K562 (cell line): Measurements from ENCODE around the gene GNGT1. TPM values are rescaled to one million over a fixed set of nuclear protein-coding genes. Genes with fewer than 3 reads are reported as not detected.

Source experiments
- ATAC-seq: fragments of 200-7000 bp; cut with Tn5 transposase; 3 replicates; pipeline ENCODE4 v1.9.1; 2020; ENCODE audit warnings: moderate library complexity
- BruUV-seq: library from RNA; stranded (reverse); fragments of 400-500 nt; replicated peaks from 2 replicates; lab custom pipeline; 2021; lab: Mats Ljungman, UMichigan
- CTCF ChIA-PET: fragments of 300-600 bp; formaldehyde crosslinking; extraction: SDS; loops from one replicate; lab custom pipeline; 2021; ENCODE audit warnings: low intra/inter-chr PET ratio; lab: Yijun Ruan, JAX
- POLR2A ChIA-PET: fragments of 300-600, 350-650 bp; sonication (Branson Sonifier 250); formaldehyde crosslinking; extraction: SDS; loops from one replicate; lab custom pipeline; 2021; ENCODE audit warnings: antibody characterized with exemption, inconsistent platforms; lab: Yijun Ruan, JAX
- DNase-seq, 4 experiments: peaks; one replicate each; pipeline versions ENCODE4 v3.0.0 to v3.0.0-alpha.2; 2011 to 2018; ENCODE audit warnings: low spot score in 3 of 4, mixed read lengths in 3 of 4; ENCODE audit errors: extremely low read depth in 1 of 4
- FAIRE-seq: peaks from 2 replicates; lab custom pipeline; 2011; peaks lifted over from hg19 to GRCh38; lab: Jason Lieb, UNC
- H2AFZ ChIP-seq: 2 replicates; pipeline ENCODE4 v1.6.0; 2011; ENCODE audit warnings: low read depth, low read length, control low read depth, inconsistent platforms
- H3K27ac ChIP-seq: fragments of 200-600 bp; 3 replicates; pipeline ENCODE4 v1.8.0; 2011; ENCODE audit warnings: low read depth, mild to moderate bottlenecking, control low read depth, inconsistent platforms, low read length, moderate library complexity, mixed read lengths; ENCODE audit errors: extremely low read depth
- H3K27me3 ChIP-seq, 2 experiments: fragments of 300-600 bp in 1 of 2; 2 replicates in 1 of 2; 3 replicates in 1 of 2; pipeline versions ENCODE4 v1.6.0 to v1.8.0; 2011; ENCODE audit warnings: inconsistent platforms in 2 of 2, low read length in 2 of 2, mild to moderate bottlenecking in 1 of 2, mixed read lengths in 1 of 2, moderate library complexity in 1 of 2; ENCODE audit not compliant: control insufficient read depth in 2 of 2, insufficient read depth in 2 of 2
- H3K36me3 ChIP-seq: fragments of 300-600 bp; 3 replicates; pipeline ENCODE4 v1.8.0; 2011; ENCODE audit warnings: mild to moderate bottlenecking, low read length, inconsistent platforms; ENCODE audit not compliant: control insufficient read depth, insufficient read depth
- H3K4me1 ChIP-seq, 2 experiments: fragments of 200-600 bp in 1 of 2; replicated peaks in 1 of 2; 2 replicates in 1 of 2; 3 replicates in 1 of 2; pipeline versions ENCODE4 v1.5.1 to v1.8.0; 2011; ENCODE audit warnings: inconsistent platforms in 2 of 2, low read length in 2 of 2, mild to moderate bottlenecking in 1 of 2, mixed read lengths in 1 of 2, moderate library complexity in 1 of 2; ENCODE audit not compliant: control insufficient read depth in 2 of 2, insufficient read depth in 2 of 2
- H3K4me2 ChIP-seq: 2 replicates; pipeline ENCODE4 v1.6.1; 2011; ENCODE audit warnings: low read length, control low read depth, inconsistent platforms, mixed read lengths; ENCODE audit not compliant: insufficient read depth
- H3K4me3 ChIP-seq: fragments of 200-600 bp; sonication (generic), shearing (Covaris generic); 2 replicates; pipeline ENCODE4 v1.5.1; 2016; ENCODE audit warnings: control low read depth, inconsistent platforms
- H3K79me2 ChIP-seq: fragments of 200-600 bp; 3 replicates; pipeline ENCODE4 v1.8.0; 2011; ENCODE audit warnings: low read length, inconsistent platforms; ENCODE audit not compliant: control insufficient read depth, insufficient read depth
- H3K9ac ChIP-seq, 2 experiments: 2 replicates each; pipeline versions ENCODE4 v1.6.0 to v1.6.1; 2011; ENCODE audit warnings: low read depth in 2 of 2, low read length in 2 of 2, control low read depth in 1 of 2, inconsistent platforms in 1 of 2, mild to moderate bottlenecking in 1 of 2, mixed read lengths in 1 of 2; ENCODE audit not compliant: insufficient read depth in 1 of 2
- H3K9me1 ChIP-seq: one replicate; pipeline ENCODE4 v1.6.0; 2011; ENCODE audit warnings: inconsistent platforms, mild to moderate bottlenecking, low read length, moderate library complexity; ENCODE audit not compliant: control insufficient read depth, insufficient read depth
- H3K9me3 ChIP-seq: replicated peaks from 2 replicates; pipeline ENCODE4 v1.5.1; 2011; ENCODE audit warnings: low read depth, low read length, inconsistent platforms; ENCODE audit not compliant: control insufficient read depth, insufficient read depth
- H4K20me1 ChIP-seq: replicated peaks from 2 replicates; pipeline ENCODE4 v1.6.1; 2011; ENCODE audit warnings: low read length, inconsistent platforms, mixed read lengths; ENCODE audit not compliant: control insufficient read depth, insufficient read depth
- E2F3 ChIP-seq: fragments of 250-450 bp; sonication (Bioruptor Pico); IDR thresholded peaks from 2 replicates; pipeline ENCODE4 v1.4.0; 2020; ENCODE audit warnings: mild to moderate bottlenecking
- ILK ChIP-seq: fragments of 450-650 bp; IDR thresholded peaks from 2 replicates; pipeline ENCODE4 v1.6.1; 2016; ENCODE audit warnings: missing genetic modification characterization, low read depth, mild to moderate bottlenecking, missing compliant biosample characterization, moderate library complexity, borderline replicate concordance
- MITF ChIP-seq: IDR thresholded peaks from 2 replicates; pipeline ENCODE4 v1.6.1; 2014; ENCODE audit warnings: antibody characterized with exemption
- RFX7 ChIP-seq: fragments of 250-450 bp; sonication (Bioruptor Pico); IDR thresholded peaks from 2 replicates; pipeline ENCODE4 v1.5.1; 2021; ENCODE audit warnings: mild to moderate bottlenecking
- RNF219 ChIP-seq: fragments of 250-450 bp; sonication (Bioruptor Pico); IDR thresholded peaks from 2 replicates; pipeline ENCODE4 v1.5.0; 2022; ENCODE audit warnings: mild to moderate bottlenecking
- TFAM ChIP-seq: fragments of 250-450 bp; sonication (Bioruptor Pico); conservative IDR thresholded peaks from 2 replicates; pipeline ENCODE4 v1.5.0; 2021; ENCODE audit warnings: mild to moderate bottlenecking, moderate library complexity
- THRB ChIP-seq: fragments of 450-650 bp; formaldehyde crosslinking; conservative IDR thresholded peaks from 2 replicates; pipeline ENCODE4 v1.4.0; 2022; ENCODE audit warnings: mild to moderate bottlenecking, missing genetic modification characterization
- ZBTB40 ChIP-seq, 2 experiments: fragments of 450-650 bp in 1 of 2; sonication (generic) in 1 of 2; formaldehyde crosslinking in 1 of 2; IDR thresholded peaks; 2 replicates each; pipeline versions ENCODE4 v1.7.1 to v1.9.0; 2016 to 2022; ENCODE audit warnings: inconsistent platforms in 1 of 2, mild to moderate bottlenecking in 1 of 2, missing genetic modification reagents in 1 of 2
- WGBS: fragments of 100-300 bp; shearing (Covaris generic); methylation state at CpG from one replicate; pipeline ENCODE4 v1.1.6; 2016; ENCODE audit warnings: low coverage, mixed read lengths; ENCODE audit not compliant: insufficient coverage; ENCODE audit errors: missing lambda C conversion rate; 5-methylcytosine and 5-hydroxymethylcytosine counted together
- in situ Hi-C: fragments of 300-500 bp; cut with MboI; formaldehyde crosslinking; loops from 4 replicates; pipeline ENCODE4 v1.15.0; 2018; ENCODE audit warnings: inconsistent platforms, mixed read lengths
- intact Hi-C: fragments of 100-400 bp; cut with micrococcal nuclease; formaldehyde crosslinking; loops from 2 replicates; pipeline ENCODE4 v1.14.2; 2022
- polyA plus RNA-seq, 8 experiments: library from polyadenylated mRNA; depleted of rRNA in 4 of 8; stranded (reverse) in 5 of 8; unstranded in 3 of 8; fragments of >200 nt; fragmentation: Nextera tagmentation in 2 of 8; fragmentation: Illumina TruSeq in 1 of 8; extraction: Ambion mirVana in 2 of 8; extraction: Trizol in 1 of 8; gene quantifications; 2 replicates each; pipeline versions ENCODE4 v1.2.1 to v1.2.3, GENCODE V29; 2011 to 2014; ENCODE audit warnings: inconsistent platforms in 1 of 8, missing spikeins in 1 of 8
- total RNA-seq, 7 experiments: library from RNA; depleted of rRNA in 6 of 7; stranded (reverse); fragments of >200 nt in 6 of 7; fragmentation: Illumina TruSeq in 2 of 7; extraction: Trizol in 2 of 7; gene quantifications; 2 replicates each; pipeline versions ENCODE4 v1.2.1 to v1.2.3, GENCODE V29; 2011 to 2021; ENCODE audit warnings: low replicate concordance in 1 of 7

Gene GNGT1
- total and polyA plus RNA-seq, 9 of the 15 experiments (the other 6 are each of a cell fraction or from before 2014, with no cell fraction given) = 0.04 to 0.83 (median 0.51) TPM; not detected in 2

- ChIA-PET POLR2A (no interaction called here), CTCF (no interaction called here)
- Histone ChIP-seq H2AFZ (no peak overlapping the region), H3K4me2 (no peak overlapping the region), H3K9me1 (no peaks in the 10 kb centered on the region), H4K20me1 (no peaks in the 10 kb centered on the region), H3K4me1 (no peaks in the 10 kb centered on the region), H3K9ac (no peak overlapping the region), H3K9me3 (no peaks in the 10 kb centered on the region), H3K4me3 (no peak overlapping the region), H3K27ac (no peak overlapping the region), H3K79me2 (no peaks in the 10 kb centered on the region), H3K27me3 (no peaks in the 10 kb centered on the region), H3K36me3 (no peaks in the 10 kb centered on the region)
- DNase-seq (no peak), FAIRE-seq (no peak), ATAC-seq (no peak)
- in situ Hi-C loops = no loop called here
- intact Hi-C loops = no loop called here
- no TSS peak for BruUV-seq
- 1% methylated on average over 3 of the region's 3 CpGs for WGBS
- TF ChIP-seq ILK (no peak), MITF (no peak), E2F3 (CRISPR knock-in tag) (no peak), THRB (CRISPR knock-in tag) (no peak), TFAM (CRISPR knock-in tag) (no peak), RNF219 (CRISPR knock-in tag) (no peak), ZBTB40 (IDR thresholded peaks at IDR 0.05) (no peak), ZBTB40 (CRISPR knock-in tag; IDR thresholded peaks at IDR 0.05) (no peak), RFX7 (CRISPR knock-in tag) (no peak)
Measured at GRCh38 chr7:93933156-93933555, 26.8 kb downstream of the GNGT1 start.
